ENCODE data around the gene XCL2.
"Not testable (repeated sequence)": the region's sequence is repeated elsewhere in the genome, so short reads cannot be mapped to it uniquely, and the experiment has no call there.

XCL2 gene

DNA sequence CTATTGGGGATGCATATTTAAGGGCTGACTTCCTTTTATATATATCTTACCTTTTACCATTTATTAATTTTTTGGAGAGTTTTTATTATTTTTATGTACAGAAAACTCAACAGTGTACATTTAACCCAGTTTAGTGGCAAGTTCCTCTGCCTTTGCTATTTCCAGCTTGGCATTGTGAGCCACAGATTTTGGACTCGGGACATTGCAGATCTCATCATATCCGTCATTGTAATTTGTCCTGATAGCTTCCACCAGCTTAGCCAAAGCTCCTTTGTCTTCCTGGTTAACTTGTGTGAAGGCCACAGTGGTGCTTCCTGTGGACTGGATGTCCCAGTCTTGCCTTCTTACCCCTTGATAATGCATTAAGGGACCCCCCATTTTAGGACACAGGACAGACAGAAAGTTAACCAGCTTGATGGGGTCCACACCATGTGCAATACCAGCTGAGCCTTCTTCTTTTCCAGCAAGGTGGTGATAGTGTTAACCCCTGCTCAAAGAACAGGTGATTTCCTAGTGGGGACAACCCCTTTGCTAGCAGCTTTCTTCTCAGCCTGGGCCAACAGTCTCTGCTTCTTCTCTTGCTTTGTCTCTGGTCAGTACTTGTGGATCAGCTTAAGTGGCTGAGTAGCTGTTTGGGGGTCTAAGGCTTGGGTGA, 34.9 kb upstream of the XCL2 start:
- not testable (repeated sequence) for H3K9me3 ChIP-seq (ENCODE audit: control insufficient read depth in 1 of 2, low read length in 2 of 2); H3K36me3 ChIP-seq (ENCODE audit: control insufficient read depth in 1 of 2, insufficient read depth in 2 of 2, low read length in 2 of 2); H3K4me3 ChIP-seq (ENCODE audit: low read depth in 1 of 2, low read length in 2 of 2); H3K27ac ChIP-seq (ENCODE audit: low read length); H3K27me3 ChIP-seq (ENCODE audit: low read depth, low read length); H3K4me1 ChIP-seq (ENCODE audit: control insufficient read depth in 1 of 2, insufficient read depth in 2 of 2, low read length in 2 of 2)

DNA sequence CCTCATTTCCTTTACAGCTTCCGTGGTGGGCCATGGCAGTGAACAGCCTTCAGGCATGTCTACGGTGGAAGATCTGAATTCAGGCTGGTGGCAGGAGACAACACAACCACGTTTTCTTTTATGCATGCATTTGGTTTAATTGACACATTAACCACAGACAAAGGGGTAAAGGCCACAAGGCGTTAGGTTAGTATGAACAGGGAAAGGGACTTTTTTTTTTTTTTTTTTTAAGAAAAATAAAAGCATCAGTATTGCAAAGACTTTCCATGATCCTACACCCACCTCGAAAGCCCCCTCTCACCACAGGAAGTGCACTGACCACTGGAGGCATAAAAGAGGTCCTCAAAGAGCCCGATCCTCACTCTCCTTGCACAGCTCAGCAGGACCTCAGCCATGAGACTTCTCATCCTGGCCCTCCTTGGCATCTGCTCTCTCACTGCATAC, 32.5 kb upstream of the XCL2 start, which contains the start of gene XCL1:
TSS of gene XCL1 (plus strand) at position 361 of the 444 bp plus-strand sequence. CDS start at position 394, 33 bp downstream.
- H3K27ac ChIP-seq (ENCODE audit: low read length); H3K36me3 ChIP-seq (ENCODE audit: control insufficient read depth in 1 of 2, insufficient read depth in 2 of 2, low read length in 2 of 2); H3K9me3 ChIP-seq (ENCODE audit: control insufficient read depth in 1 of 2, low read length in 2 of 2); H3K4me3 ChIP-seq (ENCODE audit: low read depth in 1 of 2, low read length in 2 of 2); H3K27me3 ChIP-seq (ENCODE audit: low read depth, low read length); H3K4me1 ChIP-seq (ENCODE audit: control insufficient read depth in 1 of 2, insufficient read depth in 2 of 2, low read length in 2 of 2): not testable (repeated sequence)

- H3K9me3 ChIP-seq (ENCODE audit: control insufficient read depth in 1 of 2, low read length in 2 of 2); H3K36me3 ChIP-seq (ENCODE audit: control insufficient read depth in 1 of 2, insufficient read depth in 2 of 2, low read length in 2 of 2); H3K27me3 ChIP-seq (ENCODE audit: low read depth, low read length); H3K27ac ChIP-seq (ENCODE audit: low read length); H3K4me3 ChIP-seq (ENCODE audit: low read depth in 1 of 2, low read length in 2 of 2); H3K4me1 ChIP-seq (ENCODE audit: control insufficient read depth in 1 of 2, insufficient read depth in 2 of 2, low read length in 2 of 2): not testable (repeated sequence)
Measured at GRCh38 chr1:168574234-168574633, 30.4 kb upstream of the XCL2 start.

DNA sequence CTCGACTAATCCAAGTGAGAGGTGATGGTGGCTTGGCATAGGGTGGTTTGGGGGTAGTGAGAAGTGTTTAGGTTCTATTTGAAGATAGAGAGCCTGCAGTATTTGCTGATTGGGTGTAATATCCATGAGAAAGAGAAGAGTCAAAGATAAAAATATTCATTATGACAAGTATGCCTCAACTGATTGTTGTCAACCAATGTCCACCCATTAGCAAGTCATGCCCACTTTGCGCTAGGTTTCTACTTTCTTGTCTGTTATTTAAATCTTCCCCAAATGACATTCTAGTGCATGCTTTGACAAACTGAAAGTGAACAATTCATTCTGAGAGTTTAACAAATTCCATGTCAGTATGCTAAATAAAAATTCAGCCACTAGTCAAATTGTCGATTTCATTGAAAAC, 28.8 kb upstream of the XCL2 start:
- Histone ChIP-seq H3K27me3 (ENCODE audit: low read depth, low read length) (no peaks in the 10 kb centered on the region), H3K9me3 (ENCODE audit: control insufficient read depth in 1 of 2, low read length in 2 of 2) (no peaks in the 10 kb centered on the region), H3K27ac (ENCODE audit: low read length) (no peak overlapping the region), H3K4me3 (ENCODE audit: low read depth in 1 of 2, low read length in 2 of 2) (no peak overlapping the region), H3K36me3 (ENCODE audit: control insufficient read depth in 1 of 2, insufficient read depth in 2 of 2, low read length in 2 of 2) (no peaks in the 10 kb centered on the region), H3K4me1 (ENCODE audit: control insufficient read depth in 1 of 2, insufficient read depth in 2 of 2, low read length in 2 of 2) (no peaks in the 10 kb centered on the region)

DNA sequence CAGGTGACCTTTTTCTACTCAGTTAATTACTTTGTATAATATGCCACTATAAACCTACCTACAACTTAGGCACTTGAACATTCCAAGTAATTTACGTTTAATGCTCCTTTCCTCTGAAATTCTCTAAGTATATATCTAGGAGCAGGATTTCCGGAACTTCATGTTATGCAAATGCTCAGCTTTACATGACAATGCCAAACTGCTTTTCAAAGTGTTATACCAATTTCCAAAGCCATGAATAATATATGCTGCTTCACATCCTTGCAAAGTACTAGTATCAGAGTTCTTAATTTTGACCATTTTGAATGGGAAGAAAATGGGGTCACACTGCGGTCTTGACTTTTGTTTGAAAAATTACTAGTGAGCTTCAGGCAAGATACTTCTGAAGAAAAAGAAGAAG, 26.9 kb upstream of the XCL2 start:
- no peaks in the 10 kb centered on the region for H3K36me3 ChIP-seq (ENCODE audit: control insufficient read depth in 1 of 2, insufficient read depth in 2 of 2, low read length in 2 of 2)
- H3K4me3 ChIP-seq (ENCODE audit: low read depth in 1 of 2, low read length in 2 of 2): no peak overlapping the region
- no peaks in the 10 kb centered on the region for H3K27me3 ChIP-seq (ENCODE audit: low read depth, low read length)
- no peaks in the 10 kb centered on the region for H3K4me1 ChIP-seq (ENCODE audit: control insufficient read depth in 1 of 2, insufficient read depth in 2 of 2, low read length in 2 of 2)
- no peaks in the 10 kb centered on the region for H3K9me3 ChIP-seq (ENCODE audit: control insufficient read depth in 1 of 2, low read length in 2 of 2)
- H3K27ac ChIP-seq (ENCODE audit: low read length): no peak overlapping the region

GRCh38 chr1:168568346-168568745, 24.5 kb upstream of the XCL2 start:
- H3K4me3 ChIP-seq (ENCODE audit: low read depth in 1 of 2, low read length in 2 of 2): no peak overlapping the region
- no peaks in the 10 kb centered on the region for H3K9me3 ChIP-seq (ENCODE audit: control insufficient read depth in 1 of 2, low read length in 2 of 2)
- H3K27me3 ChIP-seq (ENCODE audit: low read depth, low read length): no peaks in the 10 kb centered on the region
- no peaks in the 10 kb centered on the region for H3K4me1 ChIP-seq (ENCODE audit: control insufficient read depth in 1 of 2, insufficient read depth in 2 of 2, low read length in 2 of 2)
- no peaks in the 10 kb centered on the region for H3K36me3 ChIP-seq (ENCODE audit: control insufficient read depth in 1 of 2, insufficient read depth in 2 of 2, low read length in 2 of 2)
- H3K27ac ChIP-seq (ENCODE audit: low read length): no peak overlapping the region

GRCh38 chr1:168567568-168567967, 23.8 kb upstream of the XCL2 start:
- no peaks in the 10 kb centered on the region for H3K9me3 ChIP-seq (ENCODE audit: control insufficient read depth in 1 of 2, low read length in 2 of 2)
- H3K27ac ChIP-seq (ENCODE audit: low read length): no peak overlapping the region
- H3K4me1 ChIP-seq (ENCODE audit: control insufficient read depth in 1 of 2, insufficient read depth in 2 of 2, low read length in 2 of 2): no peaks in the 10 kb centered on the region
- no peaks in the 10 kb centered on the region for H3K36me3 ChIP-seq (ENCODE audit: control insufficient read depth in 1 of 2, insufficient read depth in 2 of 2, low read length in 2 of 2)
- no peaks in the 10 kb centered on the region for H3K27me3 ChIP-seq (ENCODE audit: low read depth, low read length)
- no peak overlapping the region for H3K4me3 ChIP-seq (ENCODE audit: low read depth in 1 of 2, low read length in 2 of 2)

- Histone ChIP-seq H3K27me3 (ENCODE audit: low read depth, low read length) (no peaks in the 10 kb centered on the region), H3K9me3 (ENCODE audit: control insufficient read depth in 1 of 2, low read length in 2 of 2) (no peaks in the 10 kb centered on the region)
Measured at GRCh38 chr1:168567007-168567406, 23.2 kb upstream of the XCL2 start.

GRCh38 chr1:168565825-168566224, 22.0 kb upstream of the XCL2 start:
- Histone ChIP-seq H3K27ac (ENCODE audit: low read length) (no peak overlapping the region), H3K27me3 (ENCODE audit: low read depth, low read length) (no peaks in the 10 kb centered on the region), H3K4me1 (ENCODE audit: control insufficient read depth in 1 of 2, insufficient read depth in 2 of 2, low read length in 2 of 2) (no peaks in the 10 kb centered on the region), H3K36me3 (ENCODE audit: control insufficient read depth in 1 of 2, insufficient read depth in 2 of 2, low read length in 2 of 2) (no peaks in the 10 kb centered on the region), H3K9me3 (ENCODE audit: control insufficient read depth in 1 of 2, low read length in 2 of 2) (no peaks in the 10 kb centered on the region), H3K4me3 (ENCODE audit: low read depth in 1 of 2, low read length in 2 of 2) (no peak overlapping the region)

More at GRCh38 chr1:168567007-168567406, 23.2 kb upstream of the XCL2 start:
- H3K4me3 ChIP-seq (ENCODE audit: low read depth in 1 of 2, low read length in 2 of 2): no peak overlapping the region
- H3K36me3 ChIP-seq (ENCODE audit: control insufficient read depth in 1 of 2, insufficient read depth in 2 of 2, low read length in 2 of 2): no peaks in the 10 kb centered on the region
- H3K27ac ChIP-seq (ENCODE audit: low read length): no peak overlapping the region
- no peaks in the 10 kb centered on the region for H3K4me1 ChIP-seq (ENCODE audit: control insufficient read depth in 1 of 2, insufficient read depth in 2 of 2, low read length in 2 of 2)

DNA sequence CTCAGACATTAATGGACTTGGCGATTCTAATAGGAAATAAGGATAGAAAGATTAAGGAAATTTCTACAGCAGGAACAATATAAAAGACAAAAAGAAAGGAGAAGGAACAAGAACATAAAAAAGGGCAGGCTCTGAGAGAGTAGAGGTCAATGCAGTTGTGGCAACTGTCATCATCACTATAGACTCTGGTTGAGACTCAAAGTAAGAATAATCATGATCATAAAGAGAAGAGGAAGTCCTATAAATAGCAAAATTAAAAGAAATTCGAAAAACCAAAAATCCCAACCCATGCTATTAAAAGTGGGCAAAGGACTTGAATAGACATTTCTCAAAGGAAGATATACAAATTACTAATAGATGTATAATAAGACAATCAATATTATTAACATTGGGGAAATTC, 18.2 kb upstream of the XCL2 start:
- no peaks in the 10 kb centered on the region for H3K4me1 ChIP-seq (ENCODE audit: control insufficient read depth in 1 of 2, insufficient read depth in 2 of 2, low read length in 2 of 2)
- H3K27me3 ChIP-seq (ENCODE audit: low read depth, low read length): no peaks in the 10 kb centered on the region
- no peaks in the 10 kb centered on the region for H3K9me3 ChIP-seq (ENCODE audit: control insufficient read depth in 1 of 2, low read length in 2 of 2)
- no peaks in the 10 kb centered on the region for H3K36me3 ChIP-seq (ENCODE audit: control insufficient read depth in 1 of 2, insufficient read depth in 2 of 2, low read length in 2 of 2)
- H3K4me3 ChIP-seq (ENCODE audit: low read depth in 1 of 2, low read length in 2 of 2): no peak overlapping the region
- H3K27ac ChIP-seq (ENCODE audit: low read length): no peak overlapping the region

- H3K4me3 ChIP-seq (ENCODE audit: low read depth in 1 of 2, low read length in 2 of 2): no peak overlapping the region
- peaks cover 0 to 1% of the 10 kb centered on the region in 2 donors for H3K4me1 ChIP-seq (ENCODE audit: control insufficient read depth in 1 of 2, insufficient read depth in 2 of 2, low read length in 2 of 2)
- no peak overlapping the region for H3K27ac ChIP-seq (ENCODE audit: low read length)
- no peaks in the 10 kb centered on the region for H3K9me3 ChIP-seq (ENCODE audit: control insufficient read depth in 1 of 2, low read length in 2 of 2)
- no peaks in the 10 kb centered on the region for H3K36me3 ChIP-seq (ENCODE audit: control insufficient read depth in 1 of 2, insufficient read depth in 2 of 2, low read length in 2 of 2)
- H3K27me3 ChIP-seq (ENCODE audit: low read depth, low read length): no peaks in the 10 kb centered on the region
Measured at GRCh38 chr1:168560370-168560769, 16.6 kb upstream of the XCL2 start.

GRCh38 chr1:168556647-168557046, 12.8 kb upstream of the XCL2 start:
- H3K27me3 ChIP-seq (ENCODE audit: low read depth, low read length): no peaks in the 10 kb centered on the region
- no peak overlapping the region for H3K4me3 ChIP-seq (ENCODE audit: low read depth in 1 of 2, low read length in 2 of 2)

More at GRCh38 chr1:168556647-168557046, 12.8 kb upstream of the XCL2 start:
- H3K27ac ChIP-seq (ENCODE audit: low read length): no peak overlapping the region
- peaks cover 0 to 4% of the 10 kb centered on the region in 2 donors for H3K4me1 ChIP-seq (ENCODE audit: control insufficient read depth in 1 of 2, insufficient read depth in 2 of 2, low read length in 2 of 2)
- H3K9me3 ChIP-seq (ENCODE audit: control insufficient read depth in 1 of 2, low read length in 2 of 2): no peaks in the 10 kb centered on the region
- H3K36me3 ChIP-seq (ENCODE audit: control insufficient read depth in 1 of 2, insufficient read depth in 2 of 2, low read length in 2 of 2): no peaks in the 10 kb centered on the region
